Measurements from ENCODE around the gene SPRY1. TPM values are rescaled to one million over a fixed set of nuclear protein-coding genes. Genes with fewer than 3 reads are reported as not detected.
A peak's percentile ranks its signal among the peaks of the same experiment; 100 is the strongest.

SPRY1 gene
- 1 to 10 TPM; 5.2 to 6.9 (median 6.0) TPM for polyA plus RNA-seq

GRCh38 chr4:123396307-123397143 lies at the start of gene SPRY1:
Gene SPRY1 (plus strand): TSS chr4:123396795. CDS start chr4:123401592, 4,797 bp downstream.
- peaks cover 23 to 38% (median 32%) of the 10 kb centered on the region in 3 donors for H3K27me3 Mint-ChIP-seq (ENCODE audit: low read depth in 3 of 3)
- H3K9me3 Mint-ChIP-seq, result peaks cover 0 to 2% (median 0%) of the 10 kb centered on the region in 6 donors
- peak within 1 kb of the TSS; percentile 83 to 93 (median 91) for H3K4me3 Mint-ChIP-seq
- peak within 1 kb of the TSS; percentile 18 to 85 (median 67) for H3K27ac Mint-ChIP-seq
- H3K36me3 Mint-ChIP-seq, result no peaks in the 10 kb centered on the region
- peaks cover 30 to 38% of the 10 kb centered on the region in 2 donors for H3K4me1 Mint-ChIP-seq
- DNase-seq, result peak; percentile 64 to 70 (median 69)

GRCh38 chr4:123346951-123347350 lies 49.6 kb upstream of the SPRY1 start:
- Mint-ChIP-seq H3K27me3 (ENCODE audit: low read depth in 3 of 3) (peaks cover 0 to 2% (median 0%) of the 10 kb centered on the region in 3 donors), H3K27ac (no peak overlapping the region), H3K4me1 (peaks cover 0 to 5% of the 10 kb centered on the region in 2 donors), H3K9me3 (no peaks in the 10 kb centered on the region), H3K4me3 (no peak overlapping the region), H3K36me3 (no peaks in the 10 kb centered on the region)
- DNase-seq, result no peak

GRCh38 chr4:123348946-123349345 lies 47.6 kb upstream of the SPRY1 start:
- peaks cover 0 to 2% (median 0%) of the 10 kb centered on the region in 3 donors for H3K27me3 Mint-ChIP-seq (ENCODE audit: low read depth in 3 of 3)
- no peak overlapping the region for H3K4me3 Mint-ChIP-seq
- H3K4me1 Mint-ChIP-seq, result peaks cover 8 to 17% of the 10 kb centered on the region in 2 donors
- H3K27ac Mint-ChIP-seq, result no peak overlapping the region
- DNase-seq, result no peak
- no peaks in the 10 kb centered on the region for H3K9me3 Mint-ChIP-seq
- no peaks in the 10 kb centered on the region for H3K36me3 Mint-ChIP-seq

- Mint-ChIP-seq H3K4me3 (no peak overlapping the region), H3K4me1 (peaks cover 8 to 17% of the 10 kb centered on the region in 2 donors), H3K27me3 (ENCODE audit: low read depth in 3 of 3) (peaks cover 0 to 2% (median 0%) of the 10 kb centered on the region in 3 donors), H3K27ac (no peak overlapping the region), H3K36me3 (no peaks in the 10 kb centered on the region), H3K9me3 (no peaks in the 10 kb centered on the region)
- no peak for DNase-seq
These were observed 47.0 kb upstream of the SPRY1 start for GRCh38 chr4:123349421-123350190.

- Mint-ChIP-seq H3K4me1 (peaks cover 8 to 17% of the 10 kb centered on the region in 2 donors), H3K27me3 (ENCODE audit: low read depth in 3 of 3) (peaks cover 0 to 2% (median 0%) of the 10 kb centered on the region in 3 donors), H3K4me3 (no peak overlapping the region), H3K9me3 (no peaks in the 10 kb centered on the region), H3K36me3 (no peaks in the 10 kb centered on the region), H3K27ac (no peak overlapping the region)
- no peak for DNase-seq
These were observed 46.4 kb upstream of the SPRY1 start for GRCh38 chr4:123350191-123350544.

- H3K4me3 Mint-ChIP-seq, result no peak overlapping the region
These were observed 45.9 kb upstream of the SPRY1 start for GRCh38 chr4:123350726-123351125.

GRCh38 chr4:123351713-123352112 lies 44.9 kb upstream of the SPRY1 start:
- Mint-ChIP-seq H3K4me1 (peaks cover 8 to 17% of the 10 kb centered on the region in 2 donors), H3K4me3 (no peak overlapping the region), H3K36me3 (no peaks in the 10 kb centered on the region), H3K27me3 (ENCODE audit: low read depth in 3 of 3) (peaks cover 0 to 2% (median 0%) of the 10 kb centered on the region in 3 donors), H3K9me3 (no peaks in the 10 kb centered on the region), H3K27ac (no peak overlapping the region)
- no peak for DNase-seq

More at GRCh38 chr4:123350726-123351125, 45.9 kb upstream of the SPRY1 start:
- Mint-ChIP-seq H3K36me3 (no peaks in the 10 kb centered on the region), H3K27me3 (ENCODE audit: low read depth in 3 of 3) (peaks cover 0 to 2% (median 0%) of the 10 kb centered on the region in 3 donors), H3K27ac (no peak overlapping the region), H3K9me3 (no peaks in the 10 kb centered on the region), H3K4me1 (peaks cover 8 to 17% of the 10 kb centered on the region in 2 donors)
- no peak for DNase-seq

- H3K27ac Mint-ChIP-seq, result no peak overlapping the region
- H3K4me3 Mint-ChIP-seq, result no peak overlapping the region
- no peak for DNase-seq
- H3K4me1 Mint-ChIP-seq, result peaks cover 8 to 12% of the 10 kb centered on the region in 2 donors
- peaks cover 0 to 2% (median 0%) of the 10 kb centered on the region in 3 donors for H3K27me3 Mint-ChIP-seq (ENCODE audit: low read depth in 3 of 3)
- no peaks in the 10 kb centered on the region for H3K9me3 Mint-ChIP-seq
- no peaks in the 10 kb centered on the region for H3K36me3 Mint-ChIP-seq
These were observed 44.2 kb upstream of the SPRY1 start for GRCh38 chr4:123352240-123352945.

GRCh38 chr4:123352966-123353365 lies 43.6 kb upstream of the SPRY1 start:
- H3K36me3 Mint-ChIP-seq, result no peaks in the 10 kb centered on the region

GRCh38 chr4:123353656-123354055 lies 42.9 kb upstream of the SPRY1 start:
- Mint-ChIP-seq H3K27me3 (ENCODE audit: low read depth in 3 of 3) (peaks cover 0 to 2% (median 0%) of the 10 kb centered on the region in 3 donors), H3K4me1 (peaks cover 8 to 12% of the 10 kb centered on the region in 2 donors), H3K9me3 (no peaks in the 10 kb centered on the region), H3K36me3 (no peaks in the 10 kb centered on the region), H3K4me3 (no peak overlapping the region), H3K27ac (no peak overlapping the region)
- DNase-seq, result no peak

More at GRCh38 chr4:123352966-123353365, 43.6 kb upstream of the SPRY1 start:
- Mint-ChIP-seq H3K27ac (peak overlapping the region in 1 of 6 donors; percentile 17), H3K9me3 (no peaks in the 10 kb centered on the region), H3K4me1 (peaks cover 8 to 12% of the 10 kb centered on the region in 2 donors), H3K27me3 (ENCODE audit: low read depth in 3 of 3) (peaks cover 0 to 2% (median 0%) of the 10 kb centered on the region in 3 donors), H3K4me3 (no peak overlapping the region)
- no peak for DNase-seq

GRCh38 chr4:123354701-123355100 lies 41.9 kb upstream of the SPRY1 start:
- Mint-ChIP-seq H3K36me3 (no peaks in the 10 kb centered on the region), H3K4me3 (no peak overlapping the region), H3K27ac (no peak overlapping the region), H3K4me1 (peaks cover 8 to 12% of the 10 kb centered on the region in 2 donors), H3K27me3 (ENCODE audit: low read depth in 3 of 3) (peaks cover 0 to 5% (median 2%) of the 10 kb centered on the region in 3 donors), H3K9me3 (peaks cover 0 to 3% (median 0%) of the 10 kb centered on the region in 6 donors)
- DNase-seq, result no peak

- H3K27me3 Mint-ChIP-seq (ENCODE audit: low read depth in 3 of 3), result peaks cover 0 to 5% (median 0%) of the 10 kb centered on the region in 3 donors
- H3K4me1 Mint-ChIP-seq, result peaks cover 8 to 12% of the 10 kb centered on the region in 2 donors
- no peak overlapping the region for H3K4me3 Mint-ChIP-seq
- H3K36me3 Mint-ChIP-seq, result no peaks in the 10 kb centered on the region
- DNase-seq, result no peak
- H3K27ac Mint-ChIP-seq, result no peak overlapping the region
- peaks cover 0 to 3% (median 0%) of the 10 kb centered on the region in 6 donors for H3K9me3 Mint-ChIP-seq
These were observed 39.7 kb upstream of the SPRY1 start for GRCh38 chr4:123356921-123357320.

All from immature natural killer cell (primary cell).